Activated CD4-positive, alpha-beta T cell treated with anti-CD3 and anti-CD28 coated beads, Interleukin-2, amount 10 ng/mL, durations not matched to agents 24 days and 14 days (primary cell): Measurements from ENCODE around the gene ATF3. TPM values are rescaled to one million over a fixed set of nuclear protein-coding genes. Genes with fewer than 3 reads are reported as not detected.
A peak's percentile ranks its signal among the peaks of the same experiment; 100 is the strongest.

Experiments used
- DNase-seq: peaks from one replicate; pipeline ENCODE4 v3.0.0; 2022
- H3K27ac Mint-ChIP-seq: one replicate; pipeline ENCODE4 v1.8.0; 2022; ENCODE audit warnings: mild to moderate bottlenecking, mixed read lengths
- H3K27me3 Mint-ChIP-seq: one replicate; pipeline ENCODE4 v1.8.0; 2022; ENCODE audit warnings: mixed read lengths
- H3K36me3 Mint-ChIP-seq: one replicate; pipeline ENCODE4 v1.8.0; 2022; ENCODE audit warnings: low read depth, mild to moderate bottlenecking, mixed read lengths
- H3K4me1 Mint-ChIP-seq: one replicate; pipeline ENCODE4 v1.8.0; 2021; ENCODE audit warnings: mixed read lengths
- H3K4me3 Mint-ChIP-seq: one replicate; pipeline ENCODE4 v1.8.0; 2022; ENCODE audit warnings: mild to moderate bottlenecking, moderate library complexity, mixed read lengths
- H3K9me3 Mint-ChIP-seq: one replicate; pipeline ENCODE4 v1.8.0; 2021; ENCODE audit warnings: mixed read lengths
- intact Hi-C: fragments of 100-400 bp; cut with micrococcal nuclease; formaldehyde crosslinking; loops from one replicate; pipeline ENCODE4 v1.15.1; 2023
- total RNA-seq: library from RNA; stranded (reverse); gene quantifications from 2 replicates; pipeline ENCODE4 v1.2.3, GENCODE V29; 2022

ATF3 gene
- total RNA-seq, 1 donor from 2014 or later, result 21.2 TPM

- Mint-ChIP-seq H3K4me3 (no peak overlapping the region), H3K9me3 (no peaks in the 10 kb centered on the region), H3K4me1 (peaks cover 13% of the 10 kb centered on the region), H3K27me3 (peaks cover 4% of the 10 kb centered on the region), H3K36me3 (peaks cover 44% of the 10 kb centered on the region), H3K27ac (no peak overlapping the region)
- DNase-seq, result no peak
- intact Hi-C loops, result no loop called here
These were observed 12.7 kb downstream of the ATF3 start for GRCh38 chr1:212621043-212621948.

- Mint-ChIP-seq H3K36me3 (peaks cover 39% of the 10 kb centered on the region), H3K27me3 (peaks cover 4% of the 10 kb centered on the region), H3K9me3 (no peaks in the 10 kb centered on the region), H3K4me1 (peaks cover 13% of the 10 kb centered on the region), H3K4me3 (no peak overlapping the region), H3K27ac (no peak overlapping the region)
- no peak for DNase-seq
- intact Hi-C loops, result no loop called here
These were observed 13.4 kb downstream of the ATF3 start for GRCh38 chr1:212621949-212622305.

DNA sequence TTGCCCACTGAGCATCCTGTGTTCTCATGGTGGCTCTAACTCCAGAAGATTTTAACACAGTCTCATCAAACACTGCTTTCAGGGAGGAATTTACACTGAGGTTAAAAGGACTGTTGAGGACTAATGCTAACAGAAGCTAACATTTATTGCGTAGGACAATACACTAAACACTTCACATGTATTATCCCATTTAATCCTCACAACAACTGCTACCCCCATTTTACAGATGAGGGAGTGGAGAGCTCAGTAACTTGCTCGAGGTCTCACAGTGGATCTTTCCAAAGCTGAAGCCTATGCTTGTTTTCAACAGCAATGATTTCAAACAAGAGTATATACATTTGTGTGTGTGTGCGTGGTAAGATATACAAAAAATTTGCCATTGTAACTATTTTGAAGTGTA is 13.9 kb downstream of the ATF3 start:
- H3K36me3 Mint-ChIP-seq, result peaks cover 34% of the 10 kb centered on the region
- H3K27ac Mint-ChIP-seq, result peak overlapping the region; percentile 49
- H3K9me3 Mint-ChIP-seq, result no peaks in the 10 kb centered on the region
- DNase-seq, result no peak
- peaks cover 6% of the 10 kb centered on the region for H3K27me3 Mint-ChIP-seq
- intact Hi-C loops, result no loop called here
- H3K4me3 Mint-ChIP-seq, result no peak overlapping the region
- H3K4me1 Mint-ChIP-seq, result peaks cover 13% of the 10 kb centered on the region

DNA sequence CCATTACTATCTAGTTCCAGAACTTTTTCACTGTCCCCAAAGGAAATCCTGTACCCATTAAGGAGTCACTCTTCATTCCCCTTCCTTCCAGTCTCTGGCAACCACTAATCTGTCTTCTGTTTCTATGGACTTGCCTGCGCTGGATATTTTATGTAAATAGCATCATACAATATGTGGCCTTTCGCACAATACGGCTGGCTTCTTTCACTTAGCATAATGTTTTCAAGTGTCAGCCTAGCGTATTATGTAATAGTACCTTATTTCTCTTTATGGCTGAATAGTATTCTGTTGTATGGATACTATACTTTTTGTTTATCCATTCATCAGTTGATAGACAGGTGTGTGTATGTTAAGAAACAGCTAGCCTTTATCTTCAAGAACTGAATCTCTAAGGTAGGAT is 14.3 kb downstream of the ATF3 start:
- Mint-ChIP-seq H3K4me1 (peaks cover 13% of the 10 kb centered on the region), H3K36me3 (peaks cover 31% of the 10 kb centered on the region), H3K4me3 (no peak overlapping the region), H3K27ac (no peak overlapping the region), H3K27me3 (peaks cover 10% of the 10 kb centered on the region), H3K9me3 (no peaks in the 10 kb centered on the region)
- intact Hi-C loops, result no loop called here
- DNase-seq, result no peak

DNA sequence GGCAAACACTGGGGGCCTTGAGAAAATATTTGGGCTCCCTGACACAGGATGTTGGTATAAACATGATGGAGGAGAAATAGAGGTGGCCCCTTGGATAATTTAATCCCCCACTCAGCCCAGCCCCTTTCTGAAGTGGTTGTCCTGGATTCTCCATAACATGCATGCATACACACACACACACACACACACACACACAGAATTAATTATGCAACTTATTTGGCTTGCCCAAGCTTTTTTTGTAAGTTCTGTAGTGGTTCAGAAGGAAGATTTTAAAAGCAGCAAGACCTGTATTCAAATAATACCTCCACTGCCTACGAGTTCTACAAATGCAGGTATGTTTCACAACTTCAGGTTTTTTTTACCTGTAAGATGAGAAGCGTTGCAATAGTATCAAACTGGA is 15.0 kb downstream of the ATF3 start:
- H3K27ac Mint-ChIP-seq, result no peak overlapping the region
- no peaks in the 10 kb centered on the region for H3K9me3 Mint-ChIP-seq
- intact Hi-C loops, result no loop called here
- H3K36me3 Mint-ChIP-seq, result peaks cover 24% of the 10 kb centered on the region
- no peak overlapping the region for H3K4me3 Mint-ChIP-seq
- H3K27me3 Mint-ChIP-seq, result peaks cover 10% of the 10 kb centered on the region
- H3K4me1 Mint-ChIP-seq, result peaks cover 13% of the 10 kb centered on the region
- DNase-seq, result no peak

DNA sequence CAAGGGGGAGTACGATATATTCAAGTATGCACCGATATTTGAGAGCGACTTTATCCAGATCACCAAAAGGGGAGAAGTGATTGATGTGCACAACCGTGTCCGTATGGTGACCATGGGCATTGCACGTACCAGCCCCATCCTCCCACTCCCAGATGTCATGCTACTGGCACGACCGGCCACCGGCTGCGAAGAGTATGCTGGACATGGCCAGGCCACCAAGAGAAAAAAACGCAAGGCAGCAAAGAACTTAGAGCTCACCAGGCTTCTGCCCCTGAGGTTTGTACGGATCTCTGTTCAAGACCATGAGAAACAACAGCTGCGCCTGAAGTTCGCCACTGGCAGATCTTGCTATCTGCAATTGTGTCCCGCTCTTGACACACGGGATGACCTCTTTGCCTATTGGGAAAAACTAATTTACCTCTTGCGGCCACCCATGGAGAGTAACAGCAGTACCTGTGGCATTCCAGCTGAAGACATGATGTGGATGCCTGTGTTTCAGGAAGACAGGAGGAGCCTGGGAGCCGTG is 16.5 kb downstream of the ATF3 start:
- Mint-ChIP-seq H3K4me1 (peaks cover 11% of the 10 kb centered on the region), H3K36me3 (peaks cover 14% of the 10 kb centered on the region), H3K27ac (no peak overlapping the region), H3K4me3 (no peak overlapping the region), H3K27me3 (peaks cover 10% of the 10 kb centered on the region), H3K9me3 (no peaks in the 10 kb centered on the region)
- intact Hi-C loops, result no loop called here
- no peak for DNase-seq

DNA sequence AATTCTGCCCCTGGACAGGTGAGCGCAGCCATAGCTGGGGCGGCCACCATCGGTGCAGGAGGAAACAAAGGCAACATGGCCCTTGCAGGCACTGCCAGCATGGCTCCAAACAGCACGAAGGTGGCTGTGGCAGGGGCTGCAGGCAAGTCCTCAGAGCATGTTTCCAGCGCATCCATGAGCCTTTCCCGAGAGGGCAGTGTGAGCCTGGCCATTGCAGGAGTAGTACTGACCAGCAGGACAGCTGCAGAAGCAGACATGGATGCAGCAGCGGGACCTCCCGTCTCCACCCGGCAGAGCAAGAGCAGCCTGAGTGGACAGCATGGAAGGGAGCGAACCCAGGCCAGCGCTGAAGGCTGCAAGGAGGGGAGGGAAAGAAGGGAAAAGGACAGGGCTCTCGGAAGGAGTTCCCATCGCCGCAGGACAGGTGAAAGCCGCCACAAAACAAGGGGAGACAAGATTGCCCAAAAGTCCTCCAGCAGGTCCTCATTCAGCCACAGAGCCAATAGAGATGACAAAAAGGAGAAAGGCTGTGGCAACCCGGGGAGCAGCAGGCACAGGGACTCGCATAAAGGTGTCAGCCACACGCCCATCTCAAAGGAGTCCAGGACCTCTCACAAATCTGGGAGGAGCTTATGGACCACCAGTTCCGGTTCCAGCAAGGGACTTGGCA is 17.4 kb downstream of the ATF3 start:
- Mint-ChIP-seq H3K4me3 (no peak overlapping the region), H3K4me1 (peaks cover 10% of the 10 kb centered on the region), H3K27ac (no peak overlapping the region), H3K36me3 (peaks cover 9% of the 10 kb centered on the region), H3K27me3 (peaks cover 10% of the 10 kb centered on the region), H3K9me3 (no peaks in the 10 kb centered on the region)
- intact Hi-C loops, result no loop called here
- DNase-seq, result no peak

DNA sequence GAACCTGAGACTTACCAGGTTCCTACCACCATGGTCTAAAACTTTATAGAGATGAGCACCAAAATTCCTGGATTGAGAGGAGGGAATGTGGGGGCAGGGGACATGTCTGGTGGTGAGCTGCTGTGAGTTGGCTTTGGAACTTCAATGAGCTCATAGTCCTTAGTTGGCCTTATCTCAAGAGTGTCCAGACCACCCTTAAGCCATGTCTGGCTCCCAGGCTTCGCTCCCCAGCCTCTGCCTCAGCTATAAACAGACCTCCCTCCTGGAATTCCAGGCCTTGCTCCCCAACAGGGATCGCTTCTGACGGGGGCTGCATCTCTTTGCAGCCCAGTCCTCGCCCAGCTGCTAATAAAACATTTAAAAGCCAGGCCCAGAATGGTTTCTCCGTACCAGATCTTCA is 19.5 kb downstream of the ATF3 start:
- peaks cover 10% of the 10 kb centered on the region for H3K27me3 Mint-ChIP-seq
- intact Hi-C loops, result no loop called here
- H3K4me1 Mint-ChIP-seq, result no peaks in the 10 kb centered on the region
- no peak overlapping the region for H3K4me3 Mint-ChIP-seq
- no peak for DNase-seq
- H3K9me3 Mint-ChIP-seq, result no peaks in the 10 kb centered on the region
- no peaks in the 10 kb centered on the region for H3K36me3 Mint-ChIP-seq
- no peak overlapping the region for H3K27ac Mint-ChIP-seq

DNA sequence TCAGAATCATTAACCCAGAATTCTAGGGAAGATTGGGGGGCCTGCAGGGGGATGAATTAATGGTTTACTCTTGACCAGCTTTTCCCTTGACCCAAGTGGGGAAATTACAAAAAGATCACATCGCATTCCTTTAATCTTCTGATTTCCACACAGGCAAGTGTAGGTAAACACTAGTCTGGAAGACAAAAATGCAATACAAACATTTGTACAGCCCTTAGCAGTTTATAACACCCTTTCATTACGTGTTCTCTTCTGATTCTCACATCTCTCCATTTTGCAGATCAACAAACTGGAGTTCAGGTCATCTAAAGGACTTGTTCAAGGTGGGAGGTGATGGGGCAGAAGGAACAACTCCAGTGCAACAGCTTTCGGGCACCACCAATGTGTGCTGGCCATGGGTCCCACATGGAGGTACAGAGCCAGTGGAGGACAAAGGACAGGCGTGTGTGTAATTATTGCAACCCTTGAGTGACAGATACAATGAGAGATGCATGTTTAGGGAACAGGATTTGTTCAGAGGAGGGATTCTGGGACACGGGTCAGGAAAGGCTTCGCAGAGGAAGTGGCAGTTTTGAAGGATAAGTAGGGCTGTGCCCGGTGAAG is 20.4 kb downstream of the ATF3 start:
- intact Hi-C loops, result no loop called here
- H3K4me3 Mint-ChIP-seq, result no peak overlapping the region
- no peaks in the 10 kb centered on the region for H3K9me3 Mint-ChIP-seq
- no peaks in the 10 kb centered on the region for H3K4me1 Mint-ChIP-seq
- peaks cover 10% of the 10 kb centered on the region for H3K27me3 Mint-ChIP-seq
- H3K36me3 Mint-ChIP-seq, result no peaks in the 10 kb centered on the region
- no peak for DNase-seq
- H3K27ac Mint-ChIP-seq, result no peak overlapping the region

GRCh38 chr1:212629450-212630157 is 21.0 kb downstream of the ATF3 start:
- H3K4me1 Mint-ChIP-seq, result no peaks in the 10 kb centered on the region
- no peak for DNase-seq
- no peak overlapping the region for H3K27ac Mint-ChIP-seq
- no peak overlapping the region for H3K4me3 Mint-ChIP-seq
- H3K9me3 Mint-ChIP-seq, result peaks cover 4% of the 10 kb centered on the region
- H3K36me3 Mint-ChIP-seq, result no peaks in the 10 kb centered on the region
- intact Hi-C loops, result loop anchor here (1.0 to 2.0 kb wide), 3 partner anchors 21 to 152 kb away; partner anchors contain the start of gene ATF3
- H3K27me3 Mint-ChIP-seq, result peaks cover 10% of the 10 kb centered on the region

DNA sequence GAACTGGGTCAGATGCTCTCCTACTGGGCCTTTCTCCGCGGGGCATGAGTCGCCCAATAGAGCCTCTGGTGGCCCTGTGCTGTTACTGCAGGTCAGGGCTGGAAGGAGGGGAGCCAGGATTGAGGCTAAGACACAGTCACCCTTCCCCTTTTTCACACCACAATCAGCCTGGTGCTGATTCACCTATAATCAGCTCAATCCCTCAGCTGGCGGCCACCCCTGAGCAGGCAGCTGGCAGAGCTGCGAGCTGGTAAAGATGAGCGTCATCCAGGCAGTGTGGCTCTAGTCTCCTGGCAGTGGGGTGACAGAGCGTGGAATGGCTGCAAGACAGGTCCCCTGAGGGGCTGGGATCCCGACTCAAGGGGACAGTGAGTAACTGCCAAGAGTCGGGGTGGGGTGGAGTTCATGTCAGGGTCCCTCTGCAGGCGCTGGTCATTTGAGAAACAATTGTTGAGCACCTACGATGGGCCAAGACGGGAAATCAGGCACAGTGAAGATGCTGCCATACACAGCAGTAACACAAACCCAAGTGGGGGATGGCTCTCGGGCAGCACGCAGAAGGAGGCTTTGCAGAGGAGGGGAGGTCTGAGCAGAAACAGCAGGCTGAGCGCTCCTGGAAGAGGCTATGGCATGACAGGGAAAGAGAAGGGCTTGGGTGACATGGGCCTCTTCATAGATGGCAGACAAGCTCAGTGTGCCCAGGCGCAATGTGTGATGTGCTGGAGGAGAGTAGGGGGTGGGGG is 21.8 kb downstream of the ATF3 start:
- Mint-ChIP-seq H3K27ac (no peak overlapping the region), H3K4me1 (peaks cover 6% of the 10 kb centered on the region), H3K4me3 (no peak overlapping the region), H3K27me3 (peaks cover 10% of the 10 kb centered on the region), H3K9me3 (peaks cover 4% of the 10 kb centered on the region), H3K36me3 (peaks cover 2% of the 10 kb centered on the region)
- intact Hi-C loops, result loop anchor here (1.0 to 2.0 kb wide), 3 partner anchors 22 to 153 kb away; partner anchors contain the start of gene ATF3
- DNase-seq, result peak; percentile 88

GRCh38 chr1:212633161-212633560 is 24.6 kb downstream of the ATF3 start:
- no peak overlapping the region for H3K4me3 Mint-ChIP-seq
- H3K4me1 Mint-ChIP-seq, result peaks cover 26% of the 10 kb centered on the region
- DNase-seq, result no peak
- no peaks in the 10 kb centered on the region for H3K27me3 Mint-ChIP-seq
- no peak overlapping the region for H3K27ac Mint-ChIP-seq
- H3K36me3 Mint-ChIP-seq, result peaks cover 2% of the 10 kb centered on the region
- peaks cover 4% of the 10 kb centered on the region for H3K9me3 Mint-ChIP-seq
- intact Hi-C loops, result no loop called here

DNA sequence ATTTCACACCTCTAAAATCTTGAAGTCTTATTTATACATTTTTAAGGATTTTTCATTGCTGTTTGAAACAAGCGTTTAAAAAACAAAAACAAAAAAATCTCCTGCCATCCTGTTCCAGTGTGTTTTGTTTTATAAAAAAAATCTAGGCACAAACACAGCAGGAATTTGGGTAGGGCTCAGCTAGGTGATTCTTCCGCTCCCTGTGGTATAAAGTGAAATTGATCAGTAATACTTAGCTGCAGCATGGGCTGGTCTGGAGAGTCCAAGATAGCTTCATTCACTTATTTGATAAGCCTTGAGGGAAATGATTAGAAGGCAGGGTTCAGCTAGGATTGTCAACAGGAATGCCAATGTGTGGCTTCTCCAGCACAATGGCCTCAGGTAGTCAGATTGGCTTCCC is 25.7 kb downstream of the ATF3 start:
- Mint-ChIP-seq H3K27ac (no peak overlapping the region), H3K4me1 (peaks cover 26% of the 10 kb centered on the region), H3K36me3 (peaks cover 2% of the 10 kb centered on the region), H3K4me3 (no peak overlapping the region), H3K27me3 (peaks cover 1% of the 10 kb centered on the region), H3K9me3 (peaks cover 4% of the 10 kb centered on the region)
- no peak for DNase-seq
- intact Hi-C loops, result no loop called here
